OCI-LY1 (cell line): Measurements from ENCODE around the gene DYNC2H1.

Source experiments
- H2AFZ ChIP-seq: fragments of 200-600 bp; sonication (generic), shearing (Covaris generic); 2 replicates; pipeline ENCODE4 v1.6.0; 2014; ENCODE audit warnings: antibody characterized with exemption, mild to moderate bottlenecking, low read length
- H3F3A ChIP-seq: fragments of 200-600 bp; sonication (generic), shearing (Covaris generic); 2 replicates; pipeline ENCODE4 v1.6.0; 2014; ENCODE audit warnings: mild to moderate bottlenecking, antibody characterized with exemption, low read length, moderate library complexity; ENCODE audit not compliant: insufficient read depth
- H3K27ac ChIP-seq: fragments of 200-600 bp; sonication (generic); 2 replicates; pipeline ENCODE4 v1.5.1; 2014; ENCODE audit warnings: low read length, mixed run types, mild to moderate bottlenecking, low read depth; ENCODE audit not compliant: poor library complexity, severe bottlenecking
- H3K27me3 ChIP-seq: fragments of 200-600 bp; sonication (generic); 2 replicates; pipeline ENCODE4 v1.6.0; 2014; ENCODE audit warnings: antibody characterized with exemption, mild to moderate bottlenecking, low read length, moderate library complexity; ENCODE audit not compliant: insufficient read depth
- H3K36me3 ChIP-seq: fragments of 200-600 bp; sonication (generic); 2 replicates; pipeline ENCODE4 v1.6.1; 2014; ENCODE audit warnings: mild to moderate bottlenecking, antibody characterized with exemption, low read length, moderate library complexity, mixed read lengths; ENCODE audit not compliant: insufficient read depth
- H3K4me1 ChIP-seq: fragments of 200-600 bp; sonication (generic); 2 replicates; pipeline ENCODE4 v1.5.1; 2014; ENCODE audit warnings: mild to moderate bottlenecking, low read length, moderate library complexity; ENCODE audit not compliant: insufficient read depth, severe bottlenecking
- H3K4me2 ChIP-seq: fragments of 200-600 bp; sonication (generic), shearing (Covaris generic); 2 replicates; pipeline ENCODE4 v1.6.1; 2014; ENCODE audit warnings: low read length
- H3K4me3 ChIP-seq: fragments of 200-600 bp; sonication (generic); 2 replicates; pipeline ENCODE4 v1.5.1; 2014; ENCODE audit warnings: low read length, low read depth, mild to moderate bottlenecking, mixed read lengths; ENCODE audit not compliant: poor library complexity, severe bottlenecking
- H3K79me2 ChIP-seq: fragments of 200-600 bp; shearing (Covaris generic); 2 replicates; pipeline ENCODE4 v1.6.1; 2016; ENCODE audit warnings: mixed run types, low read length, mixed read lengths; ENCODE audit not compliant: insufficient read depth
- H3K9ac ChIP-seq: fragments of 200-600 bp; sonication (generic), shearing (Covaris generic); 2 replicates; pipeline ENCODE4 v1.6.1; 2014; ENCODE audit warnings: mild to moderate bottlenecking, low read length, mixed read lengths
- H3K9me2 ChIP-seq: fragments of 200-600 bp; sonication (generic), shearing (Covaris generic); 2 replicates; pipeline ENCODE4 v1.6.1; 2014; ENCODE audit warnings: low read depth, mild to moderate bottlenecking, low read length, mixed read lengths
- H3K9me3 ChIP-seq: fragments of 200-600 bp; shearing (Covaris generic); 2 replicates; pipeline ENCODE4 v1.6.1; 2014; ENCODE audit warnings: low read length, mixed read lengths
- H4K20me1 ChIP-seq: fragments of 200-600 bp; sonication (generic), shearing (Covaris generic); 2 replicates; pipeline ENCODE4 v1.6.0; 2016; ENCODE audit warnings: mild to moderate bottlenecking, low read length; ENCODE audit not compliant: insufficient read depth
- CTCF ChIP-seq: fragments of 200-600 bp; sonication (generic), shearing (Covaris generic); IDR thresholded peaks from 2 replicates; pipeline ENCODE4 v1.5.1; 2017; ENCODE audit warnings: mild to moderate bottlenecking, antibody characterized with exemption, low read length, moderate library complexity, mixed read lengths
- EZH2 ChIP-seq: fragments of 200-600 bp; sonication (generic), shearing (Covaris generic); IDR thresholded peaks from 2 replicates; pipeline ENCODE4 v1.8.0; 2017; ENCODE audit warnings: borderline replicate concordance, mixed run types, mild to moderate bottlenecking, antibody characterized with exemption, low read length, moderate library complexity, mixed read lengths

DYNC2H1 gene

GRCh38 chr11:103420593-103420992 is 311.4 kb downstream of the DYNC2H1 start:
- Histone ChIP-seq H3K36me3 (no peaks in the 10 kb centered on the region), H3K9me2 (no peaks in the 10 kb centered on the region), H2AFZ (no peak overlapping the region), H3K4me3 (no peak overlapping the region), H3F3A (no peaks in the 10 kb centered on the region), H3K9ac (no peak overlapping the region), H3K27ac (no peak overlapping the region), H3K27me3 (no peaks in the 10 kb centered on the region), H3K79me2 (no peaks in the 10 kb centered on the region), H3K4me2 (no peak overlapping the region), H3K4me1 (no peaks in the 10 kb centered on the region), H4K20me1 (no peaks in the 10 kb centered on the region), H3K9me3 (no peaks in the 10 kb centered on the region)
- no peak for TF ChIP-seq CTCF
- no peak for TF ChIP-seq EZH2

GRCh38 chr11:103433386-103434072 is 324.3 kb downstream of the DYNC2H1 start:
- TF ChIP-seq CTCF (no peak), EZH2 (no peak)
- no peak overlapping the region for H3K4me2 ChIP-seq

GRCh38 chr11:103434073-103434411 is 324.8 kb downstream of the DYNC2H1 start:
- H3K9ac ChIP-seq = no peak overlapping the region
- no peak overlapping the region for H3K4me2 ChIP-seq
- no peaks in the 10 kb centered on the region for H3K4me1 ChIP-seq
- H4K20me1 ChIP-seq = no peaks in the 10 kb centered on the region
- no peaks in the 10 kb centered on the region for H3K9me3 ChIP-seq
- no peak overlapping the region for H3K4me3 ChIP-seq
- no peaks in the 10 kb centered on the region for H3F3A ChIP-seq
- H3K27ac ChIP-seq = no peak overlapping the region
- H3K79me2 ChIP-seq = no peaks in the 10 kb centered on the region
- H2AFZ ChIP-seq = no peak overlapping the region
- H3K27me3 ChIP-seq = no peaks in the 10 kb centered on the region
- no peaks in the 10 kb centered on the region for H3K36me3 ChIP-seq
- TF ChIP-seq EZH2 (no peak), CTCF (no peak)
- no peaks in the 10 kb centered on the region for H3K9me2 ChIP-seq

More at GRCh38 chr11:103433386-103434072, 324.3 kb downstream of the DYNC2H1 start:
- Histone ChIP-seq H2AFZ (no peak overlapping the region), H3K9me3 (no peaks in the 10 kb centered on the region), H3K4me3 (no peak overlapping the region), H3K36me3 (no peaks in the 10 kb centered on the region), H3K27ac (no peak overlapping the region), H3K79me2 (no peaks in the 10 kb centered on the region), H3K4me1 (no peaks in the 10 kb centered on the region), H3K9me2 (no peaks in the 10 kb centered on the region), H3K9ac (no peak overlapping the region), H3K27me3 (no peaks in the 10 kb centered on the region), H3F3A (no peaks in the 10 kb centered on the region), H4K20me1 (no peaks in the 10 kb centered on the region)
